Fibroblast of pulmonary artery (primary cell): ENCODE results near the gene TRMT10A.

Experiments
- DNase-seq: peaks from one replicate; pipeline ENCODE4 v3.0.0-alpha.2; 2010; ENCODE audit warnings: low read depth
- H3K4me3 ChIP-seq: replicated peaks from 2 replicates; pipeline ENCODE4 v1.5.1; 2011; ENCODE audit warnings: low read depth, mild to moderate bottlenecking, control low read depth, low read length, moderate library complexity
- CTCF ChIP-seq: IDR thresholded peaks from 2 replicates; pipeline ENCODE4 v1.5.1; 2011; ENCODE audit warnings: mild to moderate bottlenecking, control low read depth, low read length, inconsistent platforms; ENCODE audit errors: missing control alignments

TRMT10A gene

GRCh38 chr4:99594818-99595217 lies 31.0 kb upstream of the TRMT10A start:
- no peak for TF ChIP-seq CTCF
- no peak overlapping the region for H3K4me3 ChIP-seq
- DNase-seq, result no peak

- TF ChIP-seq CTCF, result no peak
- DNase-seq, result no peak
- no peak overlapping the region for H3K4me3 ChIP-seq
Observed at GRCh38 chr4:99593781-99594641, 30.2 kb upstream of the TRMT10A start.

- DNase-seq, result no peak
- TF ChIP-seq CTCF, result no peak
- H3K4me3 ChIP-seq, result no peak overlapping the region
Observed at GRCh38 chr4:99591757-99592156, 27.9 kb upstream of the TRMT10A start.

- no peak for TF ChIP-seq CTCF
- DNase-seq, result no peak
- H3K4me3 ChIP-seq, result no peak overlapping the region
Observed at GRCh38 chr4:99587803-99588202, 24.0 kb upstream of the TRMT10A start.

GRCh38 chr4:99587309-99587708 lies 23.5 kb upstream of the TRMT10A start:
- no peak overlapping the region for H3K4me3 ChIP-seq
- no peak for DNase-seq
- no peak for TF ChIP-seq CTCF

GRCh38 chr4:99586797-99587196 lies 23.0 kb upstream of the TRMT10A start:
- no peak for DNase-seq
- TF ChIP-seq CTCF, result no peak
- H3K4me3 ChIP-seq, result no peak overlapping the region

GRCh38 chr4:99586322-99586721 lies 22.5 kb upstream of the TRMT10A start:
- TF ChIP-seq CTCF, result no peak
- DNase-seq, result no peak
- H3K4me3 ChIP-seq, result no peak overlapping the region
